Stimulated activated CD8-positive, alpha-beta memory T cell treated with anti-CD3 and anti-CD28 coated beads, Interleukin-4, amount 100 ng/mL, for 4 hours (primary cell): ENCODE results near the gene WAPL.
A peak's percentile ranks its signal among the peaks of the same experiment; 100 is the strongest.

Experiments
- DNase-seq, 2 donors: peaks; one replicate each; pipeline ENCODE4 v3.0.0-alpha.2; 2020; ENCODE audit warnings: low read depth in 2 of 2, low spot score in 1 of 2

WAPL gene

GRCh38 chr10:86413046-86413728, 108.4 kb downstream of the WAPL start:
- no peak for DNase-seq

- DNase-seq = no peak
Observed at GRCh38 chr10:86411852-86412560, 109.6 kb downstream of the WAPL start.

- DNase-seq = peak in 1 of 2 donors; percentile 4
Observed at GRCh38 chr10:86411281-86411841, 110.2 kb downstream of the WAPL start.

- DNase-seq = no peak
Observed at GRCh38 chr10:86410542-86411124, 111.0 kb downstream of the WAPL start.

- no peak for DNase-seq
Observed at GRCh38 chr10:86409183-86409582, 112.4 kb downstream of the WAPL start.

GRCh38 chr10:86403183-86403797, 118.3 kb downstream of the WAPL start:
- no peak for DNase-seq

- no peak for DNase-seq
Observed at GRCh38 chr10:86402283-86402941, 119.2 kb downstream of the WAPL start.

- peak in 1 of 2 donors; percentile 9 for DNase-seq
Observed at GRCh38 chr10:86401588-86402282, 119.9 kb downstream of the WAPL start.

GRCh38 chr10:86400705-86401587, 120.6 kb downstream of the WAPL start:
- peak; percentile 45 to 65 for DNase-seq

- DNase-seq = peak; percentile 80 to 93
Observed at GRCh38 chr10:86399879-86400704, 121.5 kb downstream of the WAPL start.

GRCh38 chr10:86399514-86399878, 122.1 kb downstream of the WAPL start:
- no peak for DNase-seq

GRCh38 chr10:86397120-86397519, 124.5 kb downstream of the WAPL start:
- DNase-seq = no peak

GRCh38 chr10:86393862-86394455, 127.6 kb downstream of the WAPL start:
- DNase-seq = no peak

GRCh38 chr10:86393362-86393761, 128.2 kb downstream of the WAPL start:
- DNase-seq = no peak

- no peak for DNase-seq
Observed at GRCh38 chr10:86392723-86393094, 128.9 kb downstream of the WAPL start.

- DNase-seq = no peak
Observed at GRCh38 chr10:86391986-86392722, 129.4 kb downstream of the WAPL start.

GRCh38 chr10:86391236-86391840, 130.3 kb downstream of the WAPL start:
- no peak for DNase-seq
